Body of pancreas (tissue), 4 donors: ENCODE measurements around the gene HBD.

Experiments
- CTCF ChIP-seq, 7 experiments: fragments of 450-650 bp in 4 of 7; fragments of 200-600 bp in 3 of 7; sonication (generic) in 3 of 7; IDR thresholded peaks; one replicate each; pipeline ENCODE4 v1.5.1; 2016 to 2019; ENCODE audit warnings: antibody characterized with exemption in 7 of 7
- POLR2A ChIP-seq, 3 donors: fragments of 450-650 bp; IDR thresholded peaks; one replicate each; pipeline ENCODE4 v1.6.1; 2016; ENCODE audit warnings: antibody characterized with exemption in 3 of 3, mild to moderate bottlenecking in 2 of 3

- TF ChIP-seq CTCF (IDR thresholded peaks at IDR 0.05) = no peak
- TF ChIP-seq POLR2A (IDR thresholded peaks at IDR 0.05) = no peak
These were observed 1.2 kb upstream of the HBD start for GRCh38 chr11:5235364-5236095.
